ENCODE results near the gene IER3. TPM values are rescaled to one million over a fixed set of nuclear protein-coding genes. Genes with fewer than 3 reads are reported as not detected.

Gene IER3
- total and polyA plus RNA-seq, 2 of the 13 experiments (the other 11 are each of a cell fraction or from before 2014, with no cell fraction given): 51.1 to 131 TPM

- TF ChIP-seq ZBTB20 (CRISPR knock-in tag; IDR thresholded peaks at IDR 0.05; ENCODE audit: borderline replicate concordance, low read depth) (no peak), ZBTB3 (CRISPR knock-in tag; IDR thresholded peaks at IDR 0.05; ENCODE audit: borderline replicate concordance, low read depth) (0 out of 2 replicates have a peak, but pooled peaks have one; percentile 60), RFXANK (CRISPR knock-in tag; IDR thresholded peaks at IDR 0.05) (no peak), TIGD3 (CRISPR knock-in tag; IDR thresholded peaks at IDR 0.05; ENCODE audit: borderline replicate concordance) (no peak), ZSCAN21 (CRISPR knock-in tag; IDR thresholded peaks at IDR 0.05; ENCODE audit: borderline replicate concordance) (peak; percentile 92), JUNB (CRISPR knock-in tag; IDR thresholded peaks at IDR 0.05; ENCODE audit: borderline replicate concordance) (no peak), TBL1XR1 (IDR thresholded peaks at IDR 0.05; ENCODE audit: borderline replicate concordance, low read length, partially characterized antibody) (peak; percentile 67), MIER3 (CRISPR knock-in tag; IDR thresholded peaks at IDR 0.05; ENCODE audit: borderline replicate concordance) (peak; percentile 75; the same call in 1 of the 2 replicates), HNF1A (IDR thresholded peaks at IDR 0.05; ENCODE audit: low read depth) (no peak), HNF1A (CRISPR knock-in tag; IDR thresholded peaks at IDR 0.05; ENCODE audit: borderline replicate concordance) (no peak), ZBTB26 (CRISPR knock-in tag; IDR thresholded peaks at IDR 0.05; ENCODE audit: borderline replicate concordance) (no peak), ZNF598 (CRISPR knock-in tag; IDR thresholded peaks at IDR 0.05; ENCODE audit: borderline replicate concordance) (no peak), HOXA7 (CRISPR knock-in tag; IDR thresholded peaks at IDR 0.05) (no peak), MNT (IDR thresholded peaks at IDR 0.05) (no peak), ETV5 (CRISPR knock-in tag; IDR thresholded peaks at IDR 0.05; ENCODE audit: borderline replicate concordance) (peak; percentile 63; the same call in 1 of the 2 replicates), TEAD2 (CRISPR knock-in tag; IDR thresholded peaks at IDR 0.05) (no peak)
- TF ChIP-seq, protein P1, sequence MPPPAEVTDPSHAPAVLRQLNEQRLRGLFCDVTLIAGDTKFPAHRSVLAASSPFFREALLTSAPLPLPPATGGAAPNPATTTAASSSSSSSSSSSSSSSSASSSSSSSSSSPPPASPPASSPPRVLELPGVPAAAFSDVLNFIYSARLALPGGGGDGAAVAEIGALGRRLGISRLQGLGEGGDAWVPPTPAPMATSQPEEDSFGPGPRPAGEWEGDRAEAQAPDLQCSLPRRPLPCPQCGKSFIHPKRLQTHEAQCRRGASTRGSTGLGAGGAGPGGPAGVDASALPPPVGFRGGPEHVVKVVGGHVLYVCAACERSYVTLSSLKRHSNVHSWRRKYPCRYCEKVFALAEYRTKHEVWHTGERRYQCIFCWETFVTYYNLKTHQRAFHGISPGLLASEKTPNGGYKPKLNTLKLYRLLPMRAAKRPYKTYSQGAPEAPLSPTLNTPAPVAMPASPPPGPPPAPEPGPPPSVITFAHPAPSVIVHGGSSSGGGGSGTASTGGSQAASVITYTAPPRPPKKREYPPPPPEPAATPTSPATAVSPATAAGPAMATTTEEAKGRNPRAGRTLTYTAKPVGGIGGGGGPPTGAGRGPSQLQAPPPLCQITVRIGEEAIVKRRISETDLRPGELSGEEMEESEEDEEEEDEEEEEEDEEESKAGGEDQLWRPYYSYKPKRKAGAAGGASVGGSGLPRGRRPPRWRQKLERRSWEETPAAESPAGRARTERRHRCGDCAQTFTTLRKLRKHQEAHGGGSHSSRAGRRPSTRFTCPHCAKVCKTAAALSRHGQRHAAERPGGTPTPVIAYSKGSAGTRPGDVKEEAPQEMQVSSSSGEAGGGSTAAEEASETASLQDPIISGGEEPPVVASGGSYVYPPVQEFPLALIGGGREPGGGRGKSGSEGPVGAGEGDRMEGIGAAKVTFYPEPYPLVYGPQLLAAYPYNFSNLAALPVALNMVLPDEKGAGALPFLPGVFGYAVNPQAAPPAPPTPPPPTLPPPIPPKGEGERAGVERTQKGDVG (CRISPR knock-in tag; IDR thresholded peaks at IDR 0.05; ENCODE audit: borderline replicate concordance): 0 out of 2 replicates have a peak, but pooled peaks have one; percentile 46
Measured at GRCh38 chr6:30759575-30760239, 15.4 kb upstream of the IER3 start (continued).
